Chondrocyte (in vitro differentiated cells): Measurements from ENCODE around the gene TTC33. TPM values are rescaled to one million over a fixed set of nuclear protein-coding genes. Genes with fewer than 3 reads are reported as not detected.

ENCODE experiments used
- DNase-seq: peaks from one replicate; pipeline ENCODE4 v3.0.0; 2021; ENCODE audit warnings: mixed read lengths, low spot score
- H3K27ac Mint-ChIP-seq: one replicate; pipeline ENCODE4 v1.8.0; 2021; ENCODE audit warnings: mild to moderate bottlenecking, moderate library complexity, mixed read lengths; ENCODE audit not compliant: unreplicated experiment
- H3K27me3 Mint-ChIP-seq: 2 replicates; pipeline ENCODE4 v1.8.0; 2021; ENCODE audit warnings: low read depth, mixed read lengths
- H3K36me3 Mint-ChIP-seq: 2 replicates; pipeline ENCODE4 v1.8.0; 2021; ENCODE audit warnings: low read depth, mixed read lengths
- H3K4me1 Mint-ChIP-seq: 2 replicates; pipeline ENCODE4 v1.8.0; 2021; ENCODE audit warnings: low read depth, mild to moderate bottlenecking, mixed read lengths
- H3K4me3 Mint-ChIP-seq: one replicate; pipeline ENCODE4 v1.8.0; 2021; ENCODE audit warnings: mild to moderate bottlenecking, moderate library complexity, mixed read lengths; ENCODE audit not compliant: unreplicated experiment
- H3K9me3 Mint-ChIP-seq: 2 replicates; pipeline ENCODE4 v1.8.0; 2021; ENCODE audit warnings: low read depth, mixed read lengths
- total RNA-seq: library from RNA; stranded (reverse); gene quantifications from 3 replicates; pipeline ENCODE4 v1.2.1, GENCODE V29; 2021
- TF ChIP-seq, protein P1 (sequence below): fragments of 200-600 bp; sonication (generic); IDR thresholded peaks from 2 replicates; pipeline ENCODE4 v1.5.0; 2021; ENCODE audit warnings: antibody characterized with exemption, mild to moderate bottlenecking, moderate library complexity

Gene TTC33
- total RNA-seq, 1 donor from 2014 or later: 14.3 TPM

DNA sequence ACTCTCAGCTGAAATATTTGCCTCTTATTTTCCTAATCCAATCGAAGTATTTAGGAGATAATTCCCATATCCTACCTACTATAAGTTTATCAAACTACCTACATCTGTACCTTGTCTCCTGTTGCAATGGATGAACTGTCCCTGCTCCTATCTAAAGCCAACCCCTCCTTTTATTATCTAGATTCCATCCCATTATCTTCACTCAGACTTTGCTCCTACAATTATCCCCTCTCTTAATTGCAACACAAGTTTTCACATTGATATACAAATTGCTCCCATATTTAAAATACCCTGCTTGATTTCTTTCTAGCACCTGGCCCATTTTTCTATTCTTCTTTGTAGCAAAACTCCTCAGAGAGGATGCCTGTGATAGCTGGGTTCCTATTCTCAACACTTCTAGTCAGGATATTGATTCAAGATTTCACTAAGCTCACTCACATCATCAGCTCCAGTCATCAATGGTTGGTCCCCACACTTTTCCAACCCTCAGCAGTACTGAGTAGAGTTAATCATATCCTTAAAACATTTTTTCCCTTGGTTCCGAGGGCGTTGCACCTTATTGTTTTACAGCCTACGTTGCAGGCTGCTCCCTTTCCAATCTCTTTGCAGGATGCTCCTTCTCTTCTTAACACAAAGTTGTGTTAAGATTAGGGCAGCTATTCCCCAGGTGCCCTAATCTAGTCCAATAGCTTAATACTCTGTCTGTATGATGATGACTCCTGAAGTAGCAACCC is 253.9 kb downstream of the TTC33 start:
- peaks cover 6% of the 10 kb centered on the region for H3K4me1 Mint-ChIP-seq
- no peak overlapping the region for H3K4me3 Mint-ChIP-seq
- DNase-seq: no peak
- TF ChIP-seq, protein P1, sequence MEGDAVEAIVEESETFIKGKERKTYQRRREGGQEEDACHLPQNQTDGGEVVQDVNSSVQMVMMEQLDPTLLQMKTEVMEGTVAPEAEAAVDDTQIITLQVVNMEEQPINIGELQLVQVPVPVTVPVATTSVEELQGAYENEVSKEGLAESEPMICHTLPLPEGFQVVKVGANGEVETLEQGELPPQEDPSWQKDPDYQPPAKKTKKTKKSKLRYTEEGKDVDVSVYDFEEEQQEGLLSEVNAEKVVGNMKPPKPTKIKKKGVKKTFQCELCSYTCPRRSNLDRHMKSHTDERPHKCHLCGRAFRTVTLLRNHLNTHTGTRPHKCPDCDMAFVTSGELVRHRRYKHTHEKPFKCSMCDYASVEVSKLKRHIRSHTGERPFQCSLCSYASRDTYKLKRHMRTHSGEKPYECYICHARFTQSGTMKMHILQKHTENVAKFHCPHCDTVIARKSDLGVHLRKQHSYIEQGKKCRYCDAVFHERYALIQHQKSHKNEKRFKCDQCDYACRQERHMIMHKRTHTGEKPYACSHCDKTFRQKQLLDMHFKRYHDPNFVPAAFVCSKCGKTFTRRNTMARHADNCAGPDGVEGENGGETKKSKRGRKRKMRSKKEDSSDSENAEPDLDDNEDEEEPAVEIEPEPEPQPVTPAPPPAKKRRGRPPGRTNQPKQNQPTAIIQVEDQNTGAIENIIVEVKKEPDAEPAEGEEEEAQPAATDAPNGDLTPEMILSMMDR: no peak
- H3K9me3 Mint-ChIP-seq: no peaks in the 10 kb centered on the region
- H3K27me3 Mint-ChIP-seq: no peaks in the 10 kb centered on the region
- H3K27ac Mint-ChIP-seq: no peak overlapping the region
- no peaks in the 10 kb centered on the region for H3K36me3 Mint-ChIP-seq

DNA sequence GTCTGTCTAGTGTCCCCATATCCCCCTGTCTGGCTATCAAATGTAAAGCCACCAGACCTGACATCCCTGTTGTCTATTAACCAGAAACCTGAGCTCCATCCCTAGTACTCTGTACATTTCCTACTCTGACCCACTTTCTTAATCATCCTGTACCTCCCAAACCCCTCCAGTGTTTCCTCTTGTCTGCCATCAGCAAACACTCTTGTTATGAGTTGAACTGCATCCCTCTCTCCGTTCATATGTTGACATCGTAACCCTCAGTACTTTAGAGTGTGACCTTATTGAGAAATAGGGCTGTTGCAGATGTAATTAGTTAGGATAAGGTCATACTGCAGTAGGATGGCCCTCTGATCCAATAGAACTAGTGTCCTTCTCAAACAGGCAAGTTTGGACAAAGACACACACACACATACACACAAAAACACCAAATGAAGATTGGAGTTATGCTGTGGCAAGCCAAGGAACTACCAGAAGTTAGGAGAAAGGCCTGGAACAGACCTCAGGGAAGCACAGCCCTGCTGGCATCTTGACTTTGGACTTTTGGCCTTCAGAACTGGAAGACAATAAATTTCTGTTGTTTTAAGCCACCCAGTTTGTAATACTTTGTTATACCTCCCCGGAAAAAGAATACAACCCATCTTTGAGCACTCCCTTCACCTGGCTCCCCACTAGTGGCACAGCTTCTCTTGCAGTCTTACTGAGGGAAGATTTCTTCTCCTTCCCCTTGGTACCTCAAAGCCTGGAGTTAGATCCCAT is 256.1 kb downstream of the TTC33 start:
- Mint-ChIP-seq H3K27me3 (no peaks in the 10 kb centered on the region), H3K27ac (no peak overlapping the region), H3K4me1 (peaks cover 12% of the 10 kb centered on the region), H3K36me3 (no peaks in the 10 kb centered on the region), H3K9me3 (no peaks in the 10 kb centered on the region), H3K4me3 (no peak overlapping the region)
- DNase-seq: no peak
- TF ChIP-seq, protein P1: no peak

DNA sequence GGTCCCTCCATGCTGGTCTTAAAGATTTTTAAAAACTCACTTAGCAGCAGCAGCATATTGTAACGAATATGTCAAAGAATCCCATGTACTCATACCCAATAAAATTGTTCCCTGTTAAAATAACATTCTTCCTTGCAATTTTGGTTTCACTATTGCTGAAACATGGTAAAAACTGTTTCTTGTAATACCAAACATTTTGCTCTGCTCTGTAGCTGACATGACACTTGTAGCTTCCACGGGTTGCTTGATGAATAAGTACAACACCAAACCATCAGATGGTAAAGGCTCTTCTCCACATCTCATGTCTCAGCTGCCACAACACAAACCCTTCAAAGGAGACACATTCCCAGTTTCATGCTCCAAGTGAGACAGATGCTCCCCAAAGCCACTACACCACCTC is 256.8 kb downstream of the TTC33 start:
- no peak for DNase-seq
- TF ChIP-seq, protein P1: no peak
- no peak overlapping the region for H3K4me3 Mint-ChIP-seq
- H3K27ac Mint-ChIP-seq: no peak overlapping the region
- no peaks in the 10 kb centered on the region for H3K9me3 Mint-ChIP-seq
- H3K36me3 Mint-ChIP-seq: no peaks in the 10 kb centered on the region
- peaks cover 14% of the 10 kb centered on the region for H3K4me1 Mint-ChIP-seq
- no peaks in the 10 kb centered on the region for H3K27me3 Mint-ChIP-seq

DNA sequence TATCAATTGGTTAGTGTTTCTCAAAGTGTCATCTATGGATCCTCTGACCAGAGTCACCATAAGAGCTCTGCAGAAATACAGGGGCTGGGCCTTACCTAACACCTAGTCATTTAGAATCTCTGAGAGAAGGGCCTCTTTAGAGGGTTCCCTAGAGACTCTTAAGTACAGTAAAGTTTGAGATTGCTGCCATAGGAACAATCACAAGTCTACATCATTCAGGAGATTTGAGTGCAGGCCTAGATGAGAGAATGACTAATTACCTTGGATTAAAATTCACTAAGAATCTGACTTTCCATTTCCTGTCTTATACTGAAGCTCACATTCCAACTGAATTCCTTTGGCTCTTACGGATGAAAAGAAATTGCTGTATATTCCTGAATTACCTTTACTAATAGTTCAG is 258.2 kb downstream of the TTC33 start:
- DNase-seq: no peak
- no peaks in the 10 kb centered on the region for H3K36me3 Mint-ChIP-seq
- TF ChIP-seq, protein P1: no peak
- no peaks in the 10 kb centered on the region for H3K27me3 Mint-ChIP-seq
- H3K9me3 Mint-ChIP-seq: no peaks in the 10 kb centered on the region
- no peak overlapping the region for H3K27ac Mint-ChIP-seq
- no peak overlapping the region for H3K4me3 Mint-ChIP-seq
- peaks cover 14% of the 10 kb centered on the region for H3K4me1 Mint-ChIP-seq

DNA sequence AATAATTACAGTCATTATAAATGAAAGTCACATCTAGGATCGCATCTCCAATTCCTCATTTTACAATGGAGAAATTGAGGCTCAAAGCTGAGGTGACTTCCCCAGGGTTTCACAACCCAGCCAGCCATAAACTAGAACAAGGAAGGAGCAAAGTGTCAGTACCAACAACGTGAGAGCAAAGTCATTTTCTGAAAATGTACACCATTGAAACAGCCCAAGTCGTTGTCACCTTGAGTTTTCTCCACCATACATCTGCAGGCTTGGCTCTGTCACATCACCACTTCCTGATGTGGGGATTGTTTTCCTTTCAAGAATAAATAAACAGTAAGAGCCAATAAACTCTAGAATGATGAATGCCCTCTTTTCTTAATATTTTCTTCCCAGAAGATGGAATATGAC is 260.5 kb downstream of the TTC33 start:
- Mint-ChIP-seq H3K36me3 (no peaks in the 10 kb centered on the region), H3K4me3 (no peak overlapping the region), H3K9me3 (no peaks in the 10 kb centered on the region), H3K27ac (no peak overlapping the region), H3K27me3 (no peaks in the 10 kb centered on the region), H3K4me1 (peaks cover 32% of the 10 kb centered on the region)
- TF ChIP-seq, protein P1: no peak
- no peak for DNase-seq
